K562 (cell line): ENCODE results near the gene DDX50. TPM values are rescaled to one million over a fixed set of nuclear protein-coding genes. Genes with fewer than 3 reads are reported as not detected.
A peak's percentile ranks its signal among the peaks of the same experiment; 100 is the strongest.

Experiments
- ATF1 ChIP-seq, 2 experiments: fragments of 450-650 bp in 1 of 2; IDR thresholded peaks; 2 replicates each; pipeline ENCODE4 v1.6.1; 2016; ENCODE audit warnings: missing compliant biosample characterization in 1 of 2, missing genetic modification characterization in 1 of 2
- BACH1 ChIP-seq: fragments of 200-800 bp; sonication (Bioruptor generic); IDR thresholded peaks from 2 replicates; pipeline ENCODE4 v1.6.1; 2016; ENCODE audit warnings: missing genetic modification characterization, missing compliant biosample characterization
- BRD9 ChIP-seq: fragments of 450-650 bp; IDR thresholded peaks from 2 replicates; pipeline ENCODE4 v1.6.1; 2018; ENCODE audit warnings: low read depth; ENCODE audit not compliant: partially characterized antibody
- E2F8 ChIP-seq: fragments of 450-650 bp; IDR thresholded peaks from 2 replicates; pipeline ENCODE4 v1.7.1; 2018; ENCODE audit warnings: mild to moderate bottlenecking, low read depth; ENCODE audit not compliant: partially characterized antibody
- HDAC6 ChIP-seq: IDR thresholded peaks from 2 replicates; pipeline ENCODE4 v1.6.1; 2012; ENCODE audit warnings: low read depth, mild to moderate bottlenecking, control low read depth, inconsistent platforms, low read length, moderate library complexity
- HDGF ChIP-seq: fragments of 450-650 bp; IDR thresholded peaks from 2 replicates; pipeline ENCODE4 v1.6.1; 2016
- HNRNPL ChIP-seq: fragments of 200-400 bp; formaldehyde crosslinking; IDR thresholded peaks from 2 replicates; pipeline ENCODE4 v1.6.1; 2017; ENCODE audit warnings: low read depth, mild to moderate bottlenecking, low read length
- MLLT1 ChIP-seq, 2 experiments: fragments of 450-650 bp; IDR thresholded peaks; 2 replicates each; pipeline ENCODE4 v1.6.1; 2016
- NBN ChIP-seq: fragments of 450-650 bp; IDR thresholded peaks from 2 replicates; pipeline ENCODE4 v1.6.1; 2016; ENCODE audit warnings: low read depth, mild to moderate bottlenecking
- NFIC ChIP-seq: fragments of 450-650 bp; IDR thresholded peaks from 2 replicates; pipeline ENCODE4 v1.6.1; 2017; ENCODE audit warnings: mild to moderate bottlenecking, inconsistent platforms
- NFYB ChIP-seq: IDR thresholded peaks from 2 replicates; pipeline ENCODE4 v1.6.1; 2011; ENCODE audit warnings: mild to moderate bottlenecking, moderate library complexity; ENCODE audit not compliant: insufficient read length; ENCODE audit errors: extremely low read depth
- RB1 ChIP-seq: fragments of 450-650 bp; IDR thresholded peaks from 2 replicates; pipeline ENCODE4 v1.6.1; 2017; ENCODE audit warnings: low read depth, mild to moderate bottlenecking
- SNRNP70 ChIP-seq: fragments of 200-400 bp; formaldehyde crosslinking; optimal IDR thresholded peaks from 2 replicates; pipeline ENCODE3; 2017; ENCODE audit warnings: low read depth, low read length
- SREBF1 ChIP-seq: fragments of 150-350 bp; IDR thresholded peaks from 2 replicates; pipeline ENCODE4 v1.6.1; 2014; ENCODE audit warnings: antibody characterized with exemption, low read depth, low read length, borderline replicate concordance
- TFAP4 ChIP-seq: sonication (generic); formaldehyde crosslinking; IDR thresholded peaks from 2 replicates; pipeline ENCODE4 v1.8.0; 2022; ENCODE audit warnings: missing genetic modification reagents, mild to moderate bottlenecking, moderate library complexity, borderline replicate concordance
- THRAP3 ChIP-seq: fragments of 450-650 bp; IDR thresholded peaks from 2 replicates; pipeline ENCODE4 v1.6.1; 2016; ENCODE audit warnings: mild to moderate bottlenecking, inconsistent platforms, borderline replicate concordance
- polyA plus RNA-seq, 8 experiments: library from polyadenylated mRNA; depleted of rRNA in 4 of 8; stranded (reverse) in 5 of 8; unstranded in 3 of 8; fragments of >200 nt; fragmentation: Nextera tagmentation in 2 of 8; fragmentation: Illumina TruSeq in 1 of 8; extraction: Ambion mirVana in 2 of 8; extraction: Trizol in 1 of 8; gene quantifications; 2 replicates each; pipeline versions ENCODE4 v1.2.1 to v1.2.3, GENCODE V29; 2011 to 2014; ENCODE audit warnings: inconsistent platforms in 1 of 8, missing spikeins in 1 of 8
- total RNA-seq, 7 experiments: library from RNA; depleted of rRNA in 6 of 7; stranded (reverse); fragments of >200 nt in 6 of 7; fragmentation: Illumina TruSeq in 2 of 7; extraction: Trizol in 2 of 7; gene quantifications; 2 replicates each; pipeline versions ENCODE4 v1.2.1 to v1.2.3, GENCODE V29; 2011 to 2021; ENCODE audit warnings: low replicate concordance in 1 of 7

The DDX50 gene
- total and polyA plus RNA-seq, 9 of the 15 experiments (the other 6 are each of a cell fraction or from before 2014, with no cell fraction given), result 36.7 to 86.8 (median 57.4) TPM

GRCh38 chr10:68988530-68989316 lies 87.6 kb downstream of the DDX50 start, which contains the start of gene KIFBP (continued):
- TF ChIP-seq E2F8 (peak; percentile 87), HDAC6 (no peak), TFAP4 (peak; percentile 76; the same call in 1 of the 2 replicates), SREBF1 (0 out of 2 replicates have a peak, but pooled peaks have one; percentile 3), HDGF (no peak), BACH1 (tag) (no peak), NFYB (peak; percentile 96), BRD9 (peak; percentile 22), THRAP3 (no peak), NFIC (peak; percentile 49), MLLT1 (IDR thresholded peaks at IDR 0.05) (peak in 1 of 2 experiments; percentile 49; a peak in 1 of 4 replicates), RB1 (peak; percentile 87), NBN (peak; percentile 94), HNRNPL (0 out of 2 replicates have a peak, but pooled peaks have one; percentile 67), SNRNP70 (no peak), ATF1 (CRISPR knock-in tag; IDR thresholded peaks at IDR 0.05) (no peak), ATF1 (tag; IDR thresholded peaks at IDR 0.05) (peak; percentile 86)
